Cardiac fibroblast (primary cell): ENCODE measurements around the gene BIRC3.

ENCODE experiments used
- DNase-seq, 2 donors: peaks; one replicate each; pipeline versions ENCODE4 v3.0.0 to v3.0.0-alpha.2; 2010; ENCODE audit warnings: low read depth in 2 of 2
- H3K4me3 ChIP-seq, 2 donors: replicated peaks in 1 of 2; 1 replicate in 1 of 2; 2 replicates in 1 of 2; pipeline ENCODE4 v1.5.1; 2011; ENCODE audit warnings: low read depth in 2 of 2, low read length in 2 of 2, mild to moderate bottlenecking in 2 of 2, moderate library complexity in 1 of 2
- CTCF ChIP-seq: IDR thresholded peaks from one replicate; pipeline ENCODE4 v1.5.1; 2011; ENCODE audit warnings: low read depth, mild to moderate bottlenecking, low read length, inconsistent platforms

The BIRC3 gene

GRCh38 chr11:102384419-102385079 is 67.3 kb downstream of the BIRC3 start:
- no peak for TF ChIP-seq CTCF
- DNase-seq: no peak
- no peak overlapping the region for H3K4me3 ChIP-seq

GRCh38 chr11:102385085-102386007 is 68.1 kb downstream of the BIRC3 start:
- DNase-seq: no peak

GRCh38 chr11:102386136-102386734 is 69.0 kb downstream of the BIRC3 start:
- DNase-seq: no peak
- H3K4me3 ChIP-seq: no peak overlapping the region
- TF ChIP-seq CTCF: no peak

More at GRCh38 chr11:102385085-102386007, 68.1 kb downstream of the BIRC3 start:
- no peak for TF ChIP-seq CTCF
- H3K4me3 ChIP-seq: no peak overlapping the region

- no peak overlapping the region for H3K4me3 ChIP-seq
- TF ChIP-seq CTCF: no peak
- DNase-seq: no peak
Measured at GRCh38 chr11:102387043-102387781, 69.9 kb downstream of the BIRC3 start.
